HG02763 (cell line): ENCODE measurements around the gene SLC66A3.
"Not testable (repeated sequence)": the region's sequence is repeated elsewhere in the genome, so short reads cannot be mapped to it uniquely, and the experiment has no call there.

ENCODE experiments used
- ATAC-seq: cut with Tn5 transposase; IDR thresholded peaks from one replicate; pipeline ENCODE4 v1.9.1; 2021; ENCODE audit warnings: mild to moderate bottlenecking, moderate library complexity; ENCODE audit not compliant: unreplicated experiment

Gene SLC66A3

GRCh38 chr2:11160731-11161455 lies 5.6 kb downstream of the SLC66A3 start:
- ATAC-seq: peak; percentile 52

DNA sequence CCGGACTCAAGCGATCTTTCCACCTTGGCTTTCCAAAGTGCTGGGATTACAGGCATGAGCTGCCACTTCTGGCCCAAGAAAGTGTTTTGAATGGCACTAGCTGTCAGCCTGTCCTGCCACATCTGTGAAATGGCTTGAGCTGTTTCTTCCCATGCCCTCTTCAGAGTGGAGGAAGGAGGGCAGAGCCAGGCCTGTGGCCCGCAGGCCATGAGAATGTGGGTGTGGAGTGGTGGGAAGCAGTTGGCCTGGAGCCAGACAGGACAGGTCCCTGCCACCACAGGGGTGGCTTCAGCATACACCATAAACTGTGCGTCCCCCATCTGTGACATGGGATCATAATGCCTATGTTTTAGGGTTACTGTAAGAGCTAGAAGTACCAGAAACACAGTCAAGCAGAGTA lies 6.5 kb downstream of the SLC66A3 start:
- no peak for ATAC-seq

DNA sequence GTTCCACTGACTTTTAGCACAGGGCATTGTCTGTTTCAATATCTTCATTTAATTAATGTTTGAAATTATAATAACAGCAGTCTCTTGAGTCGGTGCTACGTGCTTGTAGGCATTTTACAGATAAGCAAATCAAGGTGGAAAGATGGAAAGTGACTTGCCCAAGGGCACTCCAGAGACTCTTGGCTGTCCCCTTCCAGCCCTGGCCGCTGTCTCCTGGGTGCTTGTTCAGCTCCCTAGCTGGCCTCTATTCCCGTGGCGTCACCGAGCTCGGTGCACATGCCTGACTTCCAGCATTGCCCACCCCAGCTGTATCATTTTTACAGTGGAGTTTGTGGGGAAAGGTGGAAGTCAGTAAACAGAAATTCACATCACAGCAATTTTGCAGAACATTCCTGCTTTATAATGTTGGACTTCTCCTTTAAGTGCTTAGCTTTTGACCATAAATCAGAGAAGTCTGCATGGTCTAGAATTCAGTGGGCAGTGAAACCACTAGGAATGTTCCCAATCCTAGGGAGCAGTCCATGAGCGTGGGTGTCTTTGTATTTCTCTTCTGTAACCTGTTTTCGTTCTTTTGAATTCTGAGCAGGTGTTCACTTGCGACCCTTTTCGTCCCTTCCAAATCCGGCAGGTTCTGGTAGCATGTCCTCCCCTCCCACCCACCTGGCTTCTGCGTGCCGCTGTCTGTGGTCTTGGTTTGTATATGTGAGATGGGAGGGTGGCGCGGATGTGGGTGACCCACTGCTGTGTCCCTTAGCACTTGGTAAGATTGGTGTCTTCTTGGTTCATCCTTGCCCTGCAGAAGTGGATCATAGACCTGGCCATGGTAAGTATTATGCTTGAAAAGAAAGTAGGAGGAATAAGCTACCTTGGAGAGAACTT lies 8.4 kb downstream of the SLC66A3 start:
- no peak for ATAC-seq

DNA sequence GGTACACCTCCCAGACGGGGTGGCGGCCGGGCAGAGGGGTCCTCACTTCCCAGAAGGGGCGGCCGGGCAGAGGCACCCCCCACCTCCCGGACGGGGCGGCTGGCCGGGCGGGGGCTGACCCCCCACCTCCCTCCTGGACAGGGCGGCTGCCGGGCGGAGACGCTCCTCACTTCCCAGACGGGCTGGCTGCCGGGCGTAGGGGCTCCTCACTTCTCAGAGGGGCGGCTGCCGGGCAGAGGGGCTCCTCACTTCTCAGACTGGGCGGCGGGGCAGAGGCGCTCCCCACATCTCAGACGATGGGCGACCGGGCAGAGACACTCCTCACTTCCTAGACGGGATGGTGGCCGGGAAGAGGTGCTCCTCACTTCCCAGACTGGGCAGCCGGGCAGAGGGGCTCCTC lies 9.8 kb downstream of the SLC66A3 start:
- ATAC-seq: not testable (repeated sequence)

DNA sequence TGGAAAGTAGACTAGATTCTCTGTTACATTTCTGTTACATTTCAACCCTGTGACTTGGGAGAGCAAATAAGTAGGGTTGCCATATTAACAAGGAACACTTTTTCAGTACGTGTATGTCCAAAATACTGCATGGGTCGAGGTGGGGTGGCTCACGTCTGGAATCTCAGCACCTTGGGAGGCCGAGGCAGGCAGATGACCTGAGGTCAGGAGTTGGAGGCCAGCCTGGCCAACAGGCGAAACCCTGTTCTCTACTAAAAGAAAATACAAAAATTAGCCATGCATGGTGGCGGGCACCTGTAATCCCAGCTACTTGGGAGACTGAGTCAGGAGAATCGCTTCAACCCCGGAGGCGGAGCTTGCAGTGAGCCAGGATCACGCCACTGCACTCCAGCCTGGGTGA lies 11.2 kb downstream of the SLC66A3 start:
- no peak for ATAC-seq

DNA sequence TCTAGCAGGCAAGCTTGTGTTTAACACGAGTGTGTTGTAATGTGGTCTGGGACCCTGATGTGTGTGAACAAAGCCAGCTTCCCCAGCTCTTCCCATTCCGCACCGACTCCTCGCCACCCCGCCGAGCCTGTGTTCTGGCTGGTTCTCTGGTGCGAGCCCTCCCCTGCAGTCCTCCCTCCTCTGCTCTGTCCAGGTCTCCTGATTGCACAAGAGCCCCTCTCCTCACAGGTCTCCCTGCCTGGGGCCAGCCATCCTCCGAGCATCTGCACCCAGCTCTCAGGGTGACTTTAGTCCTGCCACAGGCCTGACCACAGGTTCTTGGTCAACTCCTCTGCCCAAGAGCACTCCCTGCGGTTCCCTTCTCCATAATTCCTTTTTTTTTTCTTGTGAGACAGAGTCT lies 13.2 kb downstream of the SLC66A3 start:
- no peak for ATAC-seq

GRCh38 chr2:11169333-11169732 lies 14.1 kb downstream of the SLC66A3 start:
- ATAC-seq: no peak

DNA sequence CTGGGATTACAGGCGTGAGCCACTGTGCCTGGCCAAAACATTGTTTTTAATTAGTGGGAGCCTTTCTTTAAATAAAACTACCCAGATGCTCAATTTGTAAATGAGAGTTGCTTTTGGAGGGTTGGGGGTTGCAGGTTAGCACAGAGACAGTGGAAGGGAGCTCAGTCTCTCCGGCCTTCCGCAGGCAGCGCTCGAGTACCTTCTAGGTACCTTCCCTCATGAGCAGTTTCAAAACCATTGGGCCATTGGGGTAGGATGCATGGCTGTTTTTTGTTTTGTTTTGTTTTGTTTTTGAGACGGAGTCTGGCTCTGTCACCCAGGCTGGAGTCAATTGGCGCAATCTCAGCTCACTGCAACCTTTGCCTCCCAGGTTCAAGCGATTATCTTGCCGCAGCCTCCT lies 19.0 kb downstream of the SLC66A3 start:
- no peak for ATAC-seq

DNA sequence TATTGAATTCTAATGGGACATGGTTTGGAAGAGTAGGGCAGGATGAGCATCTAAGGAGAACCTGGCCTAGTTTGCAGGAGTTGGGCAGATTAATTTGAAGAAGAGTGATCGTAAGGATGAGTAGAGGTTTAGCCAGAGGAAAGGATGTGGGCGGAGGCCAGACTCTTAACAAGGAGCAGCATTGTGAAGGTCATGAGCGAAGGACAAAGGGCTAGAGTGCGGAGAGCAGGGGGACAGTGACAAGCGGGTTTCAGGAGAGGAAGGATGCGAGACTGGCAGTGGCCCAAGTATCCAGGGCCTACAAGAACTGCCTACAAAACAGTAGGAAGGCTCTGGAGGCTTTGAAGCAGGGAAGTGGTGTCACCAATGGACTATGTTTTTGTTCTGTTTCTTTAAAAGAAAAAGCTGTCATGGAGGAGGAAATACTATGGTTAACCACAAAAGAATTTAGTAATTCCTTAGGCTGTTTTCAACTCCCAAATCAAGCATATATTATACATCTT lies 20.1 kb downstream of the SLC66A3 start:
- no peak for ATAC-seq

DNA sequence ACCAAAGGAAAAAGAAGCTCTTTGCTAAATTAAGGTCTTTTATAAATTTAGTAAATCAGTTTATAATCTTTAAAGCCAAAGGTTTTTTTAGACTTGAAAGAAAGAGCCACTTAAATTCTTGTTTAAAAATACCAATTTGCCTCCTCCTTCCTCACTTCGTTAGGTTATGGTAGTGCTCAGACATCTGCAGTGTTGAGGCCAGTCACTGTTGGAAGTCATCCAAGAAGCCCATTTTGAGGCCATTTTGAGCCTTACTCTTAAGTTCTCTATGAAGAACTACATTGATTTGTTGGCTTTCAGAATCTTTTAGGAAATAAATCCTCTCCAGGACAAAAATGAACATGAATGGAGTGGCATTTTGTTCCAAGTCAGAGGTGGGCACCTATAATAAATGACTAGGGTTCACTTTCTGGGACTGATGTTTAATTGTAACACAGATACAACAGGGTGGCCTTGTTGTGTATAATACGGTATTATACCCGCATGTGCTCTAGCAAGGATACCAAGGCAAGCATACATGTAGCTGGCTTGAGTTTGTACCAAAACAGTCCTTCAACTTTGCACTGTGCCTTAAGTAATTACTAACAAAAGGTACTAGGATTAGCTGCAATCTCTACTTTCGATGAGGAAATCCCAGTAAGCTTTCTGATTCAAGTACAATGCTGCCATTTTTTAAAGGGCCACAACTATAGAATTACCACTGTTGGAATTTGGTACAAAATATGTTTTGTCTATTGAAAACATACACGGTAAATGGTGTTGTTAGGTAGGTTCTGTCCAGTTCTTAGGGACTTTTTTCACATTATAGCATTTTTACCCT lies 22.8 kb downstream of the SLC66A3 start:
- ATAC-seq: no peak

- ATAC-seq: no peak
Measured at GRCh38 chr2:11179196-11179595, 23.9 kb downstream of the SLC66A3 start.

DNA sequence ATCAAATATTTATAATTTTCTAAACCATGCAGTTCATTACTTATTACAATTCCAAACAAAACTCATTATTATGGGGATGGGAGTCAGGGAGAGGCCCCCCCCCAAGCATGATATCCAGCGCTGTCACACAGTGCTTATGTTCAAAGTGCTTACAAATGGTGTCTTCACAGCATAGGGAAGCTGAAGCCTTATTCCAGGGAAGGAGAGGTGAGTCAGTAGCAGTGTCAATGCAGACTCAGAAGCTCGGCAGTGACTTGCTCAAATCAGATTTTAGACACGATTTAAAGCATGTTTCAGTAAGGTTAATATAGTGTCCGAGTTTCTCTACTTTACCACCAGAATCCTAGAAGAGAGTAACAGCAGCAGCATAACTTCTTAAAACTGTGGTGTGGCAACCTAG lies 24.6 kb downstream of the SLC66A3 start:
- ATAC-seq: no peak

DNA sequence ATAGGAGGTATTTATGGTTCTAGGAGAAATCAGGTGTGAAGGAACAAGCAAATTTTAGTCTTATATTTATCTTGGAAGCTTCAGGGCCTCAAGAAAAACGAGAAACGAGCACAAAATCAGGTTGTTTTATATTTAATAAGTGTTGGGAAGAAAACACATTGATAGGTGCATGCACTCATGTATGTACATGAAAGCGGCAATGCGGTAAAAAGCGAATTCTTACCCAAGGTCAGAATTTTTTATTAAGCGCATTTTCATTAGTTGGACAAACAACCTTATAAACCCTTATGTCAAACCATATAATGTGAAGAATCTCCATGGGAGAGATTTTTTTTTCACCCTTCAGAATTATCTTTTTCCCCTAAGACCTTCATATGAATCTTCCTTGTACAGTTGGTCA lies 25.4 kb downstream of the SLC66A3 start:
- no peak for ATAC-seq

- ATAC-seq: no peak
Measured at GRCh38 chr2:11182951-11183350, 27.7 kb downstream of the SLC66A3 start.

GRCh38 chr2:11186145-11186544 lies 30.9 kb downstream of the SLC66A3 start:
- ATAC-seq: no peak

- ATAC-seq: no peak
Measured at GRCh38 chr2:11187083-11187619, 31.9 kb downstream of the SLC66A3 start.

DNA sequence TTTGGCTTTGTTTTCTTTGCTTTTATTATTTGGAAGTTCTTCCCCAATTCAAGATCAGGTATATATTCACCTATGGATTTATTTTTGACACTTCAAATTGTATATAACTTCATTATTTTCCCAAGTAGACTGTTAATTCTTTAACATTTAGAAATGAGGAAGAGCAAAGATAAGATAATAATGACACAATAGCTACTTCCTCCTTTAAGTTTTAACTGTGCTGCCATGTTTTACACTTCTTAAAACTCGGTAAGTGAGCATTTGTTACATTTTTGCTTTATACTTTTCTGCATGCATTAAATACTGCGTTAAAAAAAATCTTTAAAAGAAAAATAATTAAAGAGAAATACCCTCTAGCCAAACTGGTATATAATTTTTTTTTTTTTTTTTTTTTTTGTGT lies 32.5 kb downstream of the SLC66A3 start:
- no peak for ATAC-seq

- no peak for ATAC-seq
Measured at GRCh38 chr2:11196246-11196645, 41.0 kb downstream of the SLC66A3 start.

GRCh38 chr2:11200651-11201050 lies 45.4 kb downstream of the SLC66A3 start:
- ATAC-seq: no peak

GRCh38 chr2:11201969-11202368 lies 46.7 kb downstream of the SLC66A3 start:
- ATAC-seq: no peak

DNA sequence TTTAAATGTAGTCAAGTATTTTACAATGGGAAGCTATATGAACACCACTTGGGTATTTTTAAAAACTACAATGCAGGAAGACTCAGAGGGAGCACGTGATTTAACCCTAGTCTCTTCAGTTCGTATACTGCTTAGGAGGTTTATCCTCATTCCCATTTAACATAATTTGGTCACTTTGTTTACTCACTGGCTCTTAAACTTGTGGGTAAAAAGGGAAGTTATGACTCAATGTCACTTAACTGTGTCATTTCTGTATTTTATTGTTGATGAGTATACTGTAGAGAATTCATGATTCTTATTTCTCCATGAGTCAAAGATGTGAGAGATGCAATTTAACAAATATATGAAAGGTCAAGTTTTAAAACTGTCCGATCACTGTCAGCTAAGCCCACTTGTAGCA lies 48.2 kb downstream of the SLC66A3 start:
- no peak for ATAC-seq
